HG02943 (cell line): ENCODE results near the gene ADGRE3.
"Not testable (repeated sequence)": the region's sequence is repeated elsewhere in the genome, so short reads cannot be mapped to it uniquely, and the experiment has no call there.

Experiments
- ATAC-seq: cut with Tn5 transposase; IDR thresholded peaks from one replicate; pipeline ENCODE4 v1.9.1; 2021; ENCODE audit warnings: mild to moderate bottlenecking, low read depth, moderate library complexity; ENCODE audit not compliant: unreplicated experiment

Gene ADGRE3

DNA sequence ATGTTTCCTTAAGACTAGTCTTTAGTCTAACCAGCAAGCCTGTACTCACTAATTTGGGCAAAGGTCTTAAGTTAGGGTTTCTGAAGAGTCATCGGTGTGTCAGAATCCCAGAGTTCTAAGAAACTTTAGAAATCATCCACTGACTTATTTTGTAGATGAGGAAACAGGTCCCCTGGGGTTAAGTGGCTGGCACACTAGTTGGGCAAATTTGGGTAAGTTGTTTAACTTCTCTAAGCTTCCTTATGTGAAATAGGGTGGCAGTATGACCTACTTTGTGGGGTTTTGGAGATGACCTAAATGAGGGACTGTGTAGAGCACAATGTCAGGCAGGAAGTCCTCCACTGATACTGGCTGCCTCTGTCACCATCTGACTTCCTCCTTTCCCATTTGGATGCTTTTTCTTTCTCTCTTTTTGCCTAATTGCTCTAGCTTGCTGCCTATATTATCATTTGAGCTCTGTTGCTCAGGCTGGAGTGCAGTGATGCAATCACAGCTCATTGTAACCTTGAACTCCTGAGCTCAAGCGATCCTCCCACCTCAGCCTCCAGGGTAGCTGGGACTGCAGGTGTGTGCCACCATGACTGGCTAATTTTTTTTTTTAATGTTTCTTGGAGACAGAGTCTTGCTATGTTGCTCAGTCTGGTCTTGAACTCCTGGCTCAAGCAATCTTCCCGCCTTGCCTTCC, 2.3 kb downstream of the ADGRE3 start:
- ATAC-seq, result no peak

DNA sequence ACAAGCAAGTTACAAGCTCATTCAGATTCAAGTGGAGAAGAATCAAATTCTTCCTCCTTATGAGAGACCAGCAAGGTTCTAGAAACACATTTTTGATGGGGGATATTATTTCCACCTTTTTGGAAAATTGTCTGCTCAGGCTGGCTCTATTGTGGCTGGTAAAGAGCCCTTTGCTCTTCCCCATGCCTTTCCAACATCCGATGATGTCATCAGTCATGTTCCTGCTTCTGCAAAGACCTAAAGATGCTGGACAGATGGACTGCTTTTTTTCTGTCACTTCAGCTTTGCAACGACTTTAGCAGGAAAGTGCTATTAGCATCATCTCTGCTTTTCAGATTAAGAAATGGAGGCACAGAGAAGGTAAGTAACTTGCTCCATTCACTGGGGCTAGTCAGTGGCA, 4.2 kb downstream of the ADGRE3 start:
- no peak for ATAC-seq

GRCh38 chr19:14669940-14670339, 4.7 kb downstream of the ADGRE3 start:
- ATAC-seq, result no peak

DNA sequence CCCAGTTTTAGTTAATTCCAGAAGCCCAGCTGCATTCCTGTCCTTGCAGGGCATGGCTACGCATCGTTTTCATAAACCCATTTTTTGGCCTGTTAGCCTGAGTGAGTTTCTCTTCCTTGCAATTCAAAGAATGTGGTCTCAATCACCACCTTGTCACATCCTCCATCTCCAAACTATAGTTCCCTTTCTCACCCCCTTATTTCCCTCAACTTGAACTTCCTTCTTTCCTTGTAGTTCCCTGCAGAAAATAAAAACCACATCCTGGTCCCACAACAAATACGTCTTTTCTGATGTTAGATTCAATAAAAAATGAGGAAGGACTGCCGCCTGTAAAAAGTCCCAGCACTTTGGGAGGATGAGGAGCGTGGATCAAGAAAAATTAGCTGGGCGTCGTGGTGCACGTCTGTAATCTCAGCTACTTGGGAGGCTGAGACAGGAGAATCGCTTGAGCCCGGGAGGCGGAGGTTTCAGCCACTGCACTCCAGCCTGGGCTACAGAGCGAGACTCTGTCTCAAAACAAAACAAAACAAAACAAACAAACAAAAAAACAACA, 13.2 kb downstream of the ADGRE3 start:
- no peak for ATAC-seq

GRCh38 chr19:14659874-14660489, 14.7 kb downstream of the ADGRE3 start:
- ATAC-seq, result no peak

- ATAC-seq, result no peak
These were observed 18.9 kb downstream of the ADGRE3 start for GRCh38 chr19:14655726-14656125.

- no peak for ATAC-seq
These were observed 19.7 kb downstream of the ADGRE3 start for GRCh38 chr19:14654786-14655560.

GRCh38 chr19:14650161-14650560, 24.5 kb downstream of the ADGRE3 start:
- no peak for ATAC-seq

- no peak for ATAC-seq
These were observed 25.6 kb downstream of the ADGRE3 start for GRCh38 chr19:14649020-14649419.

- no peak for ATAC-seq
These were observed 26.1 kb downstream of the ADGRE3 start for GRCh38 chr19:14648506-14648905.

GRCh38 chr19:14639536-14640277, 34.9 kb downstream of the ADGRE3 start:
- no peak for ATAC-seq

GRCh38 chr19:14632286-14632685, 42.4 kb downstream of the ADGRE3 start:
- ATAC-seq, result no peak

DNA sequence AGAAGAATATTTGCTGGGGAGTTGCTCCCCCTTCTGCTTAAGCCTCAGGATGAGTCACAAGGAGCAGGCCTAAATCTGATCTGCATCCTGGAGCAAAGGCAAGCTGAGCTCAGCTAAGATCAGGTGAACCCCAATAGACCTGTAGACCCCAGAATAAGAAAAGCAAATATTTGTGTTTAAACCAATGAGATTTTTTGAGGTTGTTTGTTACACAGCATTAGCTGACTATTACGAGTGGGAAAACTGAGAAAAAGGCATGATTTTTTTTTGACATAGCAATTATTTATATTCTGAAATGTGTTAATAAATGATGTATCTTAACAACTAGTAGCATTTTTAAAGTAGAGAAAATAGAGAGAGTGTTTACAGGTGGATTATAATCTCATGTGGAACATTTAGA, 45.1 kb downstream of the ADGRE3 start:
- ATAC-seq, result no peak

- ATAC-seq, result not testable (repeated sequence)
These were observed 50.2 kb downstream of the ADGRE3 start for GRCh38 chr19:14624491-14624890.

DNA sequence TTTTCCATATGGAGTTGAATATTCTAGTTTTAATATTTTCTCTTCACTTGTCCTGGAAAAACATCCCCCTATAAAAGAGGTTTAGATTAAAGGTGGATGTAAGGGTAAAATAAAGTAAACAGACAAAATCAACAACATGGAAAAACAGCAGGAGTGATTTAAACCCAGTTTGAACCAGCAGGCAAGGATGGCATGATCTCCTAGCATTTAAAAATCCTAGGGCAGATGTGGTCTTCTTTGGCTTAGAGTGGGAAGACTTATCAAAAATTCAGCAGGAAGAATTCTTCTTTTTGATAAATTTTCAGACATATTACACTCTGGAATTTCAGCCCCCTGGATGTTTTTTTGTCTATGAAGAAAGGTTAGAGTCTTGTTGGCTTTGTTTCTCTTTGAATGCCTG, 55.2 kb downstream of the ADGRE3 start:
- no peak for ATAC-seq

DNA sequence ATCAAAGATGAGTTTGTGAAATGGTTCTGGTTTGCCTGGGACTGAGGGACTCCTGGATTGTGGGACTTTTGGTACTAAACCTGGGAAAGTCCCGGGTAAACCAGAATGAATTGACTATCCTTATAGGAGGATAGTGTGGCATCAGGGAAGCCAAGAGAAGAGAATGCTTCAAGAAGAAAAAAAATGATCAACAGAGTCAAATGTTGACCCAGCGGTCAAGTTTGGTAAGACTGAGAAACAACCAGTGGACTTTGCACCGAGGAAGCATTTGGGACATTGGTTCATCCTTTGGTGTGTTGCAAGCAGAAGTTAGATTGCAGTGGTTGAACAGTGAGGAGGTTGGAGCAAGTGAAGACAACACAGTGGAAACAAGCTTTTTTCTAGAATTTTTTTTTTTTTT, 58.2 kb downstream of the ADGRE3 start:
- no peak for ATAC-seq

- no peak for ATAC-seq
These were observed 59.0 kb downstream of the ADGRE3 start for GRCh38 chr19:14615623-14616022.

DNA sequence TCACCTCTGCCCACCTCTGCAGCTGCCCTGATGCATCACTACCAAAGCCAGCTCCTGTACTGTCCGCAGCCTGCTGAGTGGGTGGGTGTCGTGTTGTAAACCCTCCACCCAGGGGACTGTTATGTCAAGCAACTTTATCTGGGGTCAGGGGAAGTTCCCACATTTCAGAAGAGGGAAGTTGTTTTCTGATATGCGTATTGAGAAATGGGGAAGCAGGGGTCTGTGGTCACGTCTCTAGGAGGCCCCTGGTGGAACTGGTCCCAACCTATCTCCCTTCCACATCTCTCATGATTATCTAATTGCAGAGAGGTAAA, 60.6 kb downstream of the ADGRE3 start:
- no peak for ATAC-seq

- not testable (repeated sequence) for ATAC-seq
These were observed 61.1 kb downstream of the ADGRE3 start for GRCh38 chr19:14613399-14614098.

DNA sequence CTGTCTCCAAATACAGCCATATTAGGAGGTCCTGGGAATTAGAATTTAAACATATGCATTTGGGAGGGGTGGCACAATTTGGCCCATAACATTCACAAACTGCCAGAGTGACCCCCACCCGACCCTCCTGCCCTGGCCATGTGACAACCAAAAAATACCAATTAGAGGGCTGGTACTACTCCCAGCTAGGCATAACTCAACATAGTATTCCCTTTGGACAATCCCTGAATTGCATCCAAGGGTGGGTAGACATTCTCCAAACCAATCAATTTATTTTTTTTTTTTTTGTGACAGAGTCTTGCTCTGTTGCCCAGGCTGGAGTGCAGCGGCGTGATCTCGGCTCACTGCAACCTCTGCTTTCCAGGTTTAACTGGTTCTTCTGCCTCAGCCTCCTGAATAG, 62.0 kb downstream of the ADGRE3 start:
- ATAC-seq, result no peak
